WI38 (cell line): ENCODE measurements around the gene PTX4.

Experiments used
- H3K4me3 ChIP-seq: 2 replicates; pipeline ENCODE4 v1.5.1; 2011; ENCODE audit warnings: low read depth, mild to moderate bottlenecking, control low read depth, low read length
- TF ChIP-seq, protein P1 (sequence below): IDR thresholded peaks from 2 replicates; pipeline ENCODE4 v1.5.1; 2012; ENCODE audit warnings: low read depth, mild to moderate bottlenecking, control low read depth, low read length

The PTX4 gene

DNA sequence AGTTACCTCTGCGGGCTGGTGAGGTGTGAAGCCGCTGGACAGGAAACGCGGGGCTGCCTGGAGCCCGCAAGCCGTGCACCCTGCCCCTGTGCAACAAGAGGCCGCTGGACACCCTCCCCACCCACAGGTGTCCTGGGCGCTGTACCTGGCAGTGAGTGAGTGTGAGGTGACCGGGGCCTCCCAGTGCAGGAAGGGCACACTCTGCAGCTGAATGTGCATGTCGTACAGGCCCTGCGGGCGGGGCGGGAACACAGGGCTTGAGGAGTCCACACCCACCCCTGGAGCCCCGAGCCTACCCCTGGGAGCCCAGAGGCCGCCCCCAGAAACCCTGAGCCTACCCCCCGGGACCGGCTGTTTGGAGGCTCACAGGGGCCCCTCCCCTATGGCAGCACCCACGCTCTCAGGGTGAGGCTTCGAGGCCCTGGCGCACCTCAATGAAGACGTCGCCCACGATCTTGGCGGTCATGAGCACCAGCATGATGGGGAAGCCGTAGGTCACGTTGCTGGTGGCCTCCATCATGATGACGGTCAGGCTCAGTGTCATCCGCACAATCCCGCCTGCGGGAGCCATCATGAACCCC lies 40.1 kb downstream of the PTX4 start:
- H3K4me3 ChIP-seq, result no peak overlapping the region
- TF ChIP-seq, protein P1, sequence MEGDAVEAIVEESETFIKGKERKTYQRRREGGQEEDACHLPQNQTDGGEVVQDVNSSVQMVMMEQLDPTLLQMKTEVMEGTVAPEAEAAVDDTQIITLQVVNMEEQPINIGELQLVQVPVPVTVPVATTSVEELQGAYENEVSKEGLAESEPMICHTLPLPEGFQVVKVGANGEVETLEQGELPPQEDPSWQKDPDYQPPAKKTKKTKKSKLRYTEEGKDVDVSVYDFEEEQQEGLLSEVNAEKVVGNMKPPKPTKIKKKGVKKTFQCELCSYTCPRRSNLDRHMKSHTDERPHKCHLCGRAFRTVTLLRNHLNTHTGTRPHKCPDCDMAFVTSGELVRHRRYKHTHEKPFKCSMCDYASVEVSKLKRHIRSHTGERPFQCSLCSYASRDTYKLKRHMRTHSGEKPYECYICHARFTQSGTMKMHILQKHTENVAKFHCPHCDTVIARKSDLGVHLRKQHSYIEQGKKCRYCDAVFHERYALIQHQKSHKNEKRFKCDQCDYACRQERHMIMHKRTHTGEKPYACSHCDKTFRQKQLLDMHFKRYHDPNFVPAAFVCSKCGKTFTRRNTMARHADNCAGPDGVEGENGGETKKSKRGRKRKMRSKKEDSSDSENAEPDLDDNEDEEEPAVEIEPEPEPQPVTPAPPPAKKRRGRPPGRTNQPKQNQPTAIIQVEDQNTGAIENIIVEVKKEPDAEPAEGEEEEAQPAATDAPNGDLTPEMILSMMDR, result no peak

DNA sequence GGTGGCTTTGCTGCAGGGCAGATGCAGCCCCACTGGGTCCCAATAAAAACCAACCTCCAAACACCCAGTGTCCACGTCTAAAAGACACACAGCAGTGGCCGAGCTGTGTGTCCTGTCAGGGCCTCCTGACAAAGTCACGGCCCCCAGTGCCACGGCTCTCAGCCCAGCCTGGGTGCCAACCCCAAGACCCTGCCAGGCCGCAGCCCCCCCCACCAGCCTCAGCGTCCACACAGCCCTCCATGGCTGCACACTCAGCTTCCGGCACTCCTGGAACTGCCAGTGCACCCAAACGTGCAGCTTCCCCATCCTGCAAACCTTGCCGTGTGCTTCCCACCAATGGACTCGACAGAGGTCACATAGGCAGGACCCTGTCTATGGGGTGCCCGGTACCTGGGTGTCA lies 40.8 kb downstream of the PTX4 start:
- H3K4me3 ChIP-seq, result no peak overlapping the region
- TF ChIP-seq, protein P1, result no peak

DNA sequence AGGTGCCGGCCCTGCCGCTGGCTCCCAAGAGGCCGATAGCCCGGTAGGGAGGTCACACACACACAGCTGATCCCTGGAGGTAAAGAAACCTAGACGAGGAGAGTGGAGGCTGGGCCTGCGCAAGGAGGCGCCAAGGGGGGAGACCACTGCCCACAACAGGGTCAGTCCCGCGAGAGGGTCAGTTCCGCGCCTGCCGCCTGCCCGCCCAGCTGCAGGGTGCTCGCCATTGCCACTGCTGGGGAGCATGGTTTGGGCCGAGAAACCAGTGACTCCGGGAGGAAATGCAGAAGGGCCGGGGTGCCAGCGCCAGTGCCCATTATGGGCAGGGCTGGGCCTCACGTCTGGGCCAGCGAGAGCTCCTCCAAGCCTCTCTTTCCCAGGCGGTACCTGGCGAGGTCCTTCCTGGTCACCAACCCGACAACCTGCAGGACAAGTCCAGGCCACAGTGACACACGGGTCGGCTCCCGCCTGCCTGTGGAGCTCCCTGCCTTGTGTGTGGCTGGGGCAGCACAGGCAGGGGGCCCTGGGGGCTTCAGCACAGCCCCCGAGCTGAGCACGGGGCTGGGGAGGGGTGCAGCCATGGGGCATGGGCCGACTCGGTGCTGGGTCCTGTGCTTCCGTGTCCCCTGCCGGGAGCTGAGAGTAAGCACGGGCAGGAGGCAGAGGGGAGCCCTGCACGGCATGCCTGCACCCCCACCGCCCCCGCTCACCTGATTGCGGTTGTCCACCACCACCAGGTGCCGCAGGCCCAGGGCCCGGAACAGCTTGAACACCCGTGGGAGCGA lies 42.3 kb downstream of the PTX4 start:
- TF ChIP-seq, protein P1, result no peak
- no peak overlapping the region for H3K4me3 ChIP-seq

DNA sequence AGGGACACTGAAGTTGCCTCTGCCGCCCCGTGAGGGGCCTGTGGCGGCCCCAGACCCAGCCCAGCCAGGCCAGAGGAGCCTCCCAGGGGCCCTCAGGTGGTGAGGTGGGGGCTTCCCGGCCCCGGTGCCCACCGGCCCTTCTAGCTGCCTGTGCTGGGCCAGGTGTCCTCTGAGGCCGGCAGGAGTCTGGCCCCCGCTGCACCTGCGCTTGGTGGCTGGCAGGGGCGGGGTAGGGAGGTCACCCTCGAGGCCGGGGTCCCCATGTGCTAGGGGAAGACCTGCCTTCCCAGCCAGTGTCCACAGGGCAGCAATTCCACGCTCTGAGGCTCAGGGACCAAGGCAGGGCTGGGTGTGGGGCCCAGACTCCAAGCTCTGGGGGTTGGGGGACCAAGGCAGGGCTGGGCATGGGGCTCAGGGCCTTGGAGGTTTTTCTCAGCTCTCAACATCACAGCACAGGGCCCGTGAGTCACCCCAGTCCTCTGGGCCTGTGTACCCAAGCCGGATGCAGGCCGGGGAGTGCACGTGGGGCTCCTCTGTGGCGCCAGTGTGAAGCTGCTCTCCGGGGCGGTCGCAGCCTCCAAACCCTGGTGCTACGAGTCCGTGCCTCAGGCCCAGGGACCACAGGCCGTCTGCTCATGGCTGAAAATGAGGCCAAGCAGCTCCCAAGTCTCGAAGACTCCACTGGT lies 43.1 kb downstream of the PTX4 start:
- TF ChIP-seq, protein P1, result no peak
- no peak overlapping the region for H3K4me3 ChIP-seq

DNA sequence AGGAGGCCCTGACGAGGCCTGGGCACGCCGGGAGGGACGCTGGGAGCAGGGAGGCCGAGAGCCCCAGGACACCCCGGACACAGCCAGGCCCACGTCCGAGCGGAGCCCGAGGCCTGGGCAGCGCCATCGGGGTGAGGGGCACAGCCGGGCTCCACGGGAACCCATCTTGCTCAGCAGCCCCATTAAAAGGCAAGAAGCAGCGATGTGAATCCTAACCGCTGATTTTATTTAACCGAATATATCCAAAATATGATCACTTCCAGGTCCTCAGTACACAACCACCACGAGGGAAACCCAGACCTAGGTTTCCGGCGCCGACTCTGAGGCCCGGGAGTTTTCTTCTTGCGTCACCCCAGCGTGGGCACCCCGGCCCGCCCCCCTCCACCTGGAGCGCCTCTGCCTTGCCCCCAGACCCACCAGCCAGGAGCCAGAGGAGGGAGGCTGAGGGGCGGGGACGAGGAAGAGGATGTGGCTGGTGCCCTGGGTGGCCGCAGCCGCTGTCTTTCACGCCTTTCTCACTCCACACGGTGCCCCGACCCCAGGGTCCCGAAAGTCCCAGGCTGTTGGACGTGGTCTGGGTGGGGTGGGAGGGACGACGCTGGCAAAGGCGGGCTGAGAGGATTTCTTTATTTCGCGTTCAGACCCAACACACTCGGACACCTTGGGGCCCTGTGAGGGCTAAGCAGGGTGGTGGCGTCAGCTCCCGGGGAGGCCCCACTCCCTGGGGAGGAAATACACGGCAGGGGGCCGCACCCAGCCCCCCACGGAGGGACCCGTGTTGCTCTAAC lies 43.8 kb downstream of the PTX4 start:
- H3K4me3 ChIP-seq, result no peak overlapping the region
- TF ChIP-seq, protein P1, result no peak

DNA sequence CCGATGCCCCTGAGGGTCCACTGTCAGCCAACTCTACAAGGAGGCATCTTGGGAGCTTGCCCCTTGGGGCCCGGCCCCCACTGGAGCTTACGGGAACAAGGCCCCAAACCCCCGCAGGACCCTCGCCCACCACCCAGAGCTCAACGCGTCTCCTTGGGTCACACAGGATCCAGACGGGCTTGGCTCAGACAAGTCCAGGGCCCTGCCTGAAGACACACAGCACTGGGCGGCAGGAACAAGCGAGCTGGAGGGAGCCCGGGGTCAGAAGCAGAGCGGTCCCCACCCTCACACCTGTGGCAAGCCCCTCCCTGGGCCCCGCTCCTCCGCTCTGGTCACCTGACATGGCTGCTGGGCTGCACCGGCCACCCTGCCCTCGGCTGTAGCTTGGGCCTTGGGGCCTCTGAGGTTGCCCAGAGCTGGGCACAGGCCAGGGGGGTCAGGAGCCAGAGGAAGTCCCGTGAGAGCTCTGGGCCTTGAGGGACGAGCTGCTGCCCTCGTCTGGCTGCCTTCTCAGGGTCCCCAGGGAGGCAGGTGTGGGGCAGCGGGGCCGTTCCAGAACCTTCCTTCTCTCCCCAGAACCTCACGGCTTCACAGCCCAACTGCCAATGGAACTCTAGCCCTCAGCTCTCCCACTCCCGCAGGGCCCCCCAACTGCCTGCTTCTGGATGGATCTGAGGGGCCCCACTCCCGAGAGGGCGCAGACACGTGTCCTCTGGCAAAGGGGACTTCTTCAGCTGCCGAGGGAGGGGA lies 44.6 kb downstream of the PTX4 start, which contains the start of gene CCDC154:
Gene CCDC154 (minus strand): TSS at position 577 of the 750 bp plus-strand sequence. CDS start 234 bp downstream, at position 343.
- TF ChIP-seq, protein P1, result no peak
- no peak within 1 kb of the TSS for H3K4me3 ChIP-seq
